ENCODE results near the gene CD8A.
"Not testable (repeated sequence)": the region's sequence is repeated elsewhere in the genome, so short reads cannot be mapped to it uniquely, and the experiment has no call there.

Gene CD8A

DNA sequence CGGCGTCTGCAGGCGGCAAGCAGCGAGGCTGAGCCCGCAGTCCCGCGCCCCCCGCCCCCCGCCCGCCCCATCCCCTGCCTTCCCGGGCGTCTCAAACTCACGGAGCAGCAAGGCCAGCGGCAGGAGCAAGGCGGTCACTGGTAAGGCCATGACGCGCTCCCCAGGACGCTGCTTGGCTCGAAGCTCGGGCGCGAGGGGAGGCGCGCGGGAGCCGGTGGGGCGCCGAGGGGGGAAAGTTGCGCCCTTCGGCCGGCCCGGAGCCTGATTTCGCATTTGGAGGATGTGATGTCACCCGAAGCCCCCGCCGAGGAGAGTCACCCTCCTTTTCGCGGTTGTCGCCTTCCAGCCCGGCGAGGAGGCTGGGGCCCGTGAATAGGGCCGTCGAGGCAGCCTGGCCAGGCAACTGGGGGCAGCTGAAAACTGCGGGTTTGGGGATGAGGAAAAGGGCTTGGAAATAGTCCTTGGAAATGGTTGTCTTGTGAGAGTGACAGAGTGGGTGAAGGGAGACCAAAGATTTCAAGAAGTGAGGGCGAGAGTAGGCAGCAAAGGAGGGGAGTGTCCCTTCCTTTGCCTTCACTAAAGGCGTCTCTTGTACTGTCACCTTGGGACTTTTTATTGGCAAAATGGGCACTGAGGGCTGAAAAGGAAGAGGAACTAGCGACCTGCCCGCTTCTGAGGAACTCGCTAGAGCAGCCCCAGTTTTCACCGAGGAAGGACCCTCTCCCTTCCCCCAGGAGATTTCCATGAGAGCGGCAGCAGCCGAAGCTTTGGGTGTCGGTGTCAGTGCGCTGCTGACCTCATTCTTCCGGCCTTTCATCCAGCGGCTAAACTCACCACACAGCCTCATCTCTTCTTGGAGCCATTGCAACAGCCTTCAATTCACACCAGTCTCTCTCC, at the start of gene CD8A:
Gene CD8A, minus strand, starts transcription at position 238 of the 897 bp plus-strand sequence. Its CDS starts 88 bp downstream, at position 150.
- DNase-seq (ENCODE audit: low read depth), result no peak

DNA sequence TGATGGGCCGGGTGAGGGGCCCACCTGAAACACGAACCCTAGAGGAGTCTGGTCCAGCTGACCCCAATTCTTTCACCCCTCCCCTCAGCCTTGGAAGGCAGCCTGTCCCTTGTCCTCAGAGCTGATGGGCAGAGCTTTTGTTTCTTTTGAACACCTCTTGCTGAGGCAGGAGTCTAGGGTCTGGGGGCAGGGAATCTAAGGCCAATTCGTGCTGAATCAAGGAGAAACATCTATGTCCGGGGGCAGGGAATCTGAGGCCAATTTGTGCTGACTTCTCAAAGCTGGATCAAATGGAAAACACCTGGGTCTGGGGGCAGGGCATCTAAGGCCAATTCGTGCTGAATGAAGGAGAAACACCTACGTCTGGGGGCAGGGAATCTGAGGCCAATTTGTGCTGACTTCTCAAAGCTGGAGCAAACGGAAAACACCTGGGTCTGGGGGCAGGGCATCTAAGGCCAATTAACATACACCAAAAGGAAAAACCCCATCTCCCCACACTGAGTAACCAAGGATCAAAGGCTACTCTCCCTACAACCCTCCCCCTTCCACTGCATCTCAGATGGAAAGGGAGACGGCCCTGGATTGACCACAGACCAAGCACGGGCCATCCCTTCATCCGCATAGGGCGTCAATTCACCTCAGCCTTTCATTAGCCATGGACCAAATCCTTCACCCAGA, 49.3 kb upstream of the CD8A start:
- not testable (repeated sequence) for DNase-seq (ENCODE audit: low read depth)

DNA sequence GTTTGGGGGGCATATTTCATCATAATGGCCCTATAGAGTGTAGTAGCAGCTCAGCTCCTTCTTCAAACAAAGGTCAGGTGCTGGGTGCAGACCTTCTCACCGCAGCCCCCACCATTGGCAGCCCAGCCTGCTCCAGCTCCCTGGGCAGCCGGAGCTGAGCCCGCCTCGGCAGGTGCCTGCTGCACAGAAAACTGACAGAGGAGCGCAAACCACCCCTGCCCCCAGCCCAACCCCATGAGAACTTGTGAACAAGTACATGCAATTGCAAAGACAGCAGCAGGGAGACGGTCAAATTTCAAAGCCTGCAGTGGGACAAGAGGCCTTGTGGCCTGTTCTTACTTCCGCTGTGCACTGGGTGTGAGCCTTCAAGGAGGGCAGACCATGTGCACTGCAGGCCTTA, 48.7 kb upstream of the CD8A start:
- DNase-seq (ENCODE audit: low read depth), result not testable (repeated sequence)

DNA sequence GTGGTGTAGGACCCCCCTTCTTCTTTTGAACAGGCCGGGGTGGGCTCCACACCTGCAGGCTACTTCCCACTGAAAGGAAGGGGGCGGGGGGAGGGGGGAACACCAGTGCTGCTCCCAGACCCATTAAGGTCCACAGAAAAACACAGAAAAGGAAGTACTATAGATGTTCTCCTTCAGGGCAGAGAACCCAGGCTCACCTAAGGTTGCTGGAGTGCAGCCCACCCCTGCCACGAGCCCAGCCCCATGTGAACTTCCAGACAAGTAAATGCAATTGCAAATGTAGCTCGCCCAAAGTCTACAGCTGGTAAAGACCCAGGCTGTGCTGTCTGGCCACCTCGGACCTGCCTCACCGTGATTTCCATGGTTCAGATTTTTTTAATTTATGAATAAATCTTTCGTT, 47.0 kb upstream of the CD8A start:
- DNase-seq (ENCODE audit: low read depth), result not testable (repeated sequence)

DNA sequence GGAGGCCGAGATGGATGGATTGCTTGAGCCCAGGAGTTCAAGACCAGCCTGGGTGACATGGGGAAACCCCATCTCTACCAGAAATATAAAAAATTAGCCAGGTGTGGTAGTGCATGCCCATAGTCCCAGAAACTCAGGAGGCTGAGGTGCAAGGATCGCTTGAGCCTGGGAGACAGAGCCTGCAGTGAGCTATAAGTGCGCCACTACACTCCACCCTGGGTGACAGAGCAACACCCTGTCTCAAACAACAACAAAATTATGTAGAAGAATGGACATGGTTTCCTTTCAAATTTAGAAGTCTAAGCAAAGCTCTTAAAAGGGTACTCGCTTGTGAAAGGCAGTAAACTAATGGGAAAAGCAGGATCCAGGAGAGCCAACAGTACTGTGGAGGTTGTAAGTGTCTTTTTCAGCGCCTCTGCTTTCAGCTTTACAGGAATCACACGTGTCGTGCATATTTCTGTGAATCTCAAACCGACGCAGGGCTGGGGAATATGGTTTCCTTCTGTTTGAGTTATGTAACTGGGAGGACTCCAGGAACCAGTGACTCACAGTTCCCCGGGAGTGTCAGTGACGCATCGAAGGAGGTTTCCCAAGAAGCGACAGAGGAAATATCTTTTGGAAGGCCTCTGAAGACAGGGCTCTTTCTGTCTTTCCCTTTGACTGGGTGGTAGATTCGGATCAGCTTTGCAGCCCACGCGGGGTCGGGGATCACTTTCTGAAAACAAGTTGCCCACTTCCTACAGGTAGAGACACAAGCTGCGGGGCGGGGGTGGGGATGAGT, 46.4 kb upstream of the CD8A start:
- not testable (repeated sequence) for DNase-seq (ENCODE audit: low read depth)

DNA sequence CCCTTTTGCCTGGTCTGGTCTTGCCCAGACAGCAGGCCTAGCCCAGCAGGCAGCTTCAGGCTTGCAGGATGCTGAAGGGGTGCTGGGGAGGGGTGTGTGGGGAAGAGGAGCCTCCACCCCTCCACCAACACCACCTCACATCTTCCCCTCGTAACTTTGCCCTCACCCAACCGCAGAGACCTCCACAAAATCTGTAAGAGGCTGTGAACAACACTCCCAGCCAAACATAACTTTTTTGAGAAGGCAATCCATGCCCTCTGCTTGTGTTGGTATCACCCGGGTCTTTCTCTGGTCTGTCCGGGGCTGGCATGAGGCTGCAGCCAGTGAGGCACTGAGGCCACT, 44.8 kb upstream of the CD8A start:
- DNase-seq (ENCODE audit: low read depth), result not testable (repeated sequence)

DNA sequence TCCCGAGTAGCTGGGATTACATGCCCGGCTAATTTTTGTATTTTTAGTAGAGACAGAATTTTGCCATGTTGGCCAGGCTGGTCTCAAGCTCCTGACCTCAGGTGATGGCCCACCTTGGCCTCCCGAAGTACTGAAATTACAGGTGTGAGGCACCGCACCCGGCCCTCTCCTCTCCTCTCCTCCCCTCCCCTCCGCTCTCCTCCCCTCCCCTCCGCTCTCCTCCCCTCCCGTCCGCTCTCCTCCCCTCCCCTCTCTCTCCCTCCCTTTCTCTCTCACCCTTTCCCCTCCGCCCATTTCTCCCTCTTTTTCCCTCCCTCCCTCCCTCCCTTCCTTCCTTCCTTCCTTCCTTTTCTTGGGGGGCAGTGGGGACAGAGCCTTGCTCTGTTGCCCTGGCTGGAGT, 42.6 kb upstream of the CD8A start:
- DNase-seq (ENCODE audit: low read depth), result no peak

DNA sequence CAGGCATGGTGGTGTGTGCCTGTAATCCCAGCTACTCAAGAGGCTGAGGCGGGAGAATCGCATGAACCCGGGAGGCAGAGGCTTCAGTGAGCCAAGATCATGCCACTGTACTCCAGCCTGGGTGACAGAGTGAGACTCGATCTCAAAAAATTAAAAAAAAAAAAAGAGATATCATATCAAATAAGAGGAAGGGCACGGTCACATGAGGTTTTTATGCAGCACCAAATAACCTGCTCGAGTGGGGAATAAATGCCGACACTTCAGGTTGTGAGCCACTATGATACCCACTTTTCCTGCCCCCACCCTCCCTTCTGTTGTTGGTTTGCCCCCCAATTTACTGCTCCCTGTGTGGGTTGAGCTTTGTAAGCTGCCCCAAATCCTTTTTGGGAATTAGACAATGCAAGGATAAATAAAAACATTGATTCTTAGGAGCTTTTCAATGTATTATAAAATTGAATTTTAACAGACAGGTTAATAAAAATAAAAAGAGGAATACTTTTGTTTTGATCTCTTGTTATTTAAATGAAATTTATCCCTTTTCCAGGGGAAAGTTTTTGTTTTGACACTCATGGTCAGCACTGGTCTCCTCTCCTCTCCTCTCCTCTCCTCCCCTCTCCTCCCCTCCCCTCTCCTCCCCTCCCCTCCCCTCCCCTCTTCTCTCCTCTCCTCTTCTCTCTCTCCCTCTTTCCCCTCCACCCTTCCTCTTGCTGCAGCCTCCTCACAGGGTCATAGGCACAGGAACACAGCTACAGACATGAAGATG, 41.8 kb upstream of the CD8A start:
- DNase-seq (ENCODE audit: low read depth), result no peak

DNA sequence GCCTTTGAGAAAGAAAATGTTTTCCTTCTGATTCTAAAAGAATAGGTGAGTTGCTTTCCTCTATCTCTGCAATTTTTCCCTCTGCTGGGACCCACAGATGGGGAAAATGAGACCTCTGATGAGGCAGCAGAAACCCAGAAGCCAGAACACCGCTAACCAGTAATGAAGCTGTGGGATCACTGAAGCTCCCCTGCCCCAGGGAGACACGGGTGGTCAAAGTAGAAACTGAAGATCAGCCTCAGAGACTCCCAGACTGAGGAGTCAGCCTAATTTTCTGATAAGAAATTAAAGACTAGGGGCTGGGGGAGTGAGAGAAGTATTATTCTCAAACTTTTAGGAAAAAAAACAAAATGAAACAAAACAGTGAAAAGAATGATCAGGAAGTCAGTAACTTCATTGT, 40.8 kb upstream of the CD8A start:
- DNase-seq (ENCODE audit: low read depth), result no peak

DNA sequence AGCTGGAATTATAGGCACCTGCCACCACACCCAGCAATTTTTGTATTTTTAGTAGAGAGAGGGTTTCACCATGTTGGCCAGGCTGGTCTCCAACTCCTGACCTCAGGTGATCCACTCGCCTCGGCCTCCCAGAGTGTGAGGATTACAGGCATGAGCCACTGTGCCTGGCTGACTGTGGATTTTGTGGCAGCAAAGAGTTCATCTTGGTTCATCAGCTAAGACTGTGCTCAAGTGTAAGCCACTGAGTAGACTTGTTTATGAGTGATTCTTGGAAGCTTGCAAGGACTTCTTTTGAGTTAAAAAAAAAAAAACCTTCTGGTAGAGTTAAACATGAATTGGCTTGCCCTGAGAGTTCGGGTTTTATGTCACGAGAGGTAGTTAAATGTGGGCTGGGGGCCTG, 36.2 kb upstream of the CD8A start:
- DNase-seq (ENCODE audit: low read depth), result no peak

DNA sequence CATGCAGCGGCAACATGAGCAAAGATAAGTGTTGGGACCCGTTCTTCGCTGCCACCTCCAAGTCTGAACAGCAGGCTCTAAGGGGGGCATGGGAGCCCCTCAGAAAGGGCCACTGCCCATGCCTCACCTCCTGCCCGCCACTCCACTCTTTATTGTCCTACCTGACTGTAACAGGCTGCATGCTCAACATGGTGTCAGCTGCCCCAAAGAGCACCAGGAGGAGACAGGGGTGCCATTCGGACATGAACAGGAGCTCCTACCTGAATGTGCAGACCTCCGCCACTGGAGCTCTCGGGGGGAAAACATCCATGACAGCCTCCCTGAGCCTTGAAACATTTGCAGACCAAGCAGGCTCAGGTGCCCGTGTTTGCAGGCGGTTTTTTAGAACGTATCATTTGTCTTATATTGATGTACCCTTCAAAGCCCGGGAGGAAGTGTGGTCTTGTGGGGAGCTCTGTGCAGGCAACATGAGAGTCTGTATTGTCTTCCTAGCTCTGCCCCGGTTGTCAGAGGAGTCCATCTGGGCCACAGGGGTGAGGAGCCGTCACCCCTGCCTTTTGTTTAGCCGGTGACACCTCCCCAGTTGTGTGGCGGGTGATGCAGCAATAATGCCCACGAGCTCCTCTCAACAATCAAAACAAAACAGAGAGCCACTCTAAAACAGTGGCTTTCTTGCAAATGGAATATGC, 35.1 kb upstream of the CD8A start:
- DNase-seq (ENCODE audit: low read depth), result no peak

DNA sequence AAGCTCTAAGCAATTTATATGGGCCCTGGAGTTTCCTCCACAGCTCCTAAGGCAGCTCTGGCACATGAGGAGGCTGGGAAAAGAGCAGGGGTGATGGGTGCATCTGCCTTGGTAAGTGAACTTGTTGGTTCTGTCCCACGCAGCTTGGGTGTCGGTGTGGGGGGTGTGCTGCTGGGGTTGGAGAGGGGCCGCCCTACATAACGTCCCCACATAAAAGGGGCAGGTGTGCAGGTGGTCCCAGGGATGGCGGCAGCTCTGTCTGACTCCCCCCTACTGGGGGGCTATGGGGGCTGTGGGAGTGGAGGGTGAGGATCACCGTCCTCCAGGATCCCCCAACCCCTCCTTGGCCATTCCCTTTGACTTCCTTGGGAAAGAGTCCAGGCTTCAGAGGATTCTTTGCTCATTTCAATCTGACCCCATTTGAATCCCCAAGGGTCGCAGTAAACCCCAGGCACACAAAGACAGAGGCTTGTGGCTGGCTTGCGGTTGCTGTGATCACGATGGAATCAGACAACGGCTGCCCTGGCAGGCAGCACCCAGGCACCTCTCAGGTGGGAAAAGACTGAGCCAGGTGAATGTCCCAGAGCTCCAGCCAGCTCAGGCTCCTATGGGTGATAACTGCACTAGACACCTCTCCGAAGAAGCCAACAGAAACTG, 34.5 kb upstream of the CD8A start:
- no peak for DNase-seq (ENCODE audit: low read depth)

DNA sequence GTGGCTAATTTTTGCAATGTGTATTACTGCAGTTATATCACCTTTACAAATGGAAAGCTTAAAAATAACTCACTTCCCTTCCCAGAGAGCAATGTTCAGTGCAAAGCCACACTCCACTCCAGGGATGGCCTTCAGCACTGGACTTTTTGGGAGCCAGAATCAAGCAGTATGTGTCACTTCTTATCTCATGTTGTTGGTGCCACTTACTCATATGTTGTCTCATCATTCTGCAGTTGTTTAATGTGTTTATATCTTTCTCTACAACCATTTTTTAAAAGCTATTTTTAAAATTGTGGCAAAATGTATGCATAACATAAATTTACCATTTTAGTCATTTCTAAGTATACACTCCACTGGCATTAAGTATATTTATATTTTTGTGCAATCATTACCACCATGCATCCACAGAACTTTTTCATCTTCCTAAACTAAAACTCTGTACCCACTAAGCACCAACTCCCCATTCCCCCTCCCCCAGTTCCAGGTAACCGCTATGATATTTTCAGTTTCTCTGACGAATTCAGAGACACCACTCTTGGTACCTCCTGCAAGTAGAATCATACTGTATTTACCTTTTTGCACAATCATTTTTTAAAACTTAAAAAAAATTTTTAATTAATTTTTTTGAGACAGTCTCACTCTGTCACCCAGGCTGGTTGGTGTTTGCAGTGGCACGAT, 32.1 kb upstream of the CD8A start:
- no peak for DNase-seq (ENCODE audit: low read depth)

DNA sequence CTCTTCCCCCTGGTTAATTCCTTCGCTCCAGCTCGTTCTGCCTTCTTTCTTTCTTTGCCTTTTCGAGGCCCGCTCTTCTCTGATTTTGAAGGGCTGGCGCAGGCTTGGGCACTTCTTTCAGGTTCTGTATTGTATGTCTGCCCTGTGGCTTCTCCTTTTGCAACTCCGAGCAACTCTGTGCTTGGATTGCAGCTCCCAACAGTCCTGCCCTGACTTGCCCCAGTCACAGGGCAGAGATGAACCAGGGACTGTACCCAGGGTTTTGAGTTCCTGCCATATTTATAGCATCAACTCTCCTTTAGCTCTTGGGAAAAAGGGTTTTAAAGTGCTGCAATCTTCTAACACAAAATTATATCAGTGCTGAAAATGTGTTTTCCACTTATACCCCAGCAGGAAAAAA, 31.1 kb upstream of the CD8A start:
- DNase-seq (ENCODE audit: low read depth), result no peak

DNA sequence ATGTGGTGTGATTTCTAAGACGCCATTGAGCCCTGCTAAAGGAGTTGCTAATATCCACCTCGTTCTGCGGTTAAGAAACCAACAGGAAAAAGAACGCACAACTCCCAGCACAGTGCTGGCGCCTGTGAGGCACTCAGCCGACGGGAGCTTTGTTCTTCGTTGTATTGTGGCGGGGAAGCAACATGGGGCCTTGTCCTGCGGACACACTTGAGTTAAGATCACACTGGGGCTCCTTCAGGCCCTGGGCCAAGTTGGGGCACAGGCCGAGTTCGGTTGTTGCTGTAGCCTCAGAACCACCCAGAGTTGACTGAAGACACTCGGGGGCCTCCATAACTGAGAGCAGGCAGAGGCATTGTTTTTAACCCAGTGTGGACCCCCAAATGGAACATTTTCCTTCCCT, 30.6 kb upstream of the CD8A start:
- DNase-seq (ENCODE audit: low read depth), result no peak

DNA sequence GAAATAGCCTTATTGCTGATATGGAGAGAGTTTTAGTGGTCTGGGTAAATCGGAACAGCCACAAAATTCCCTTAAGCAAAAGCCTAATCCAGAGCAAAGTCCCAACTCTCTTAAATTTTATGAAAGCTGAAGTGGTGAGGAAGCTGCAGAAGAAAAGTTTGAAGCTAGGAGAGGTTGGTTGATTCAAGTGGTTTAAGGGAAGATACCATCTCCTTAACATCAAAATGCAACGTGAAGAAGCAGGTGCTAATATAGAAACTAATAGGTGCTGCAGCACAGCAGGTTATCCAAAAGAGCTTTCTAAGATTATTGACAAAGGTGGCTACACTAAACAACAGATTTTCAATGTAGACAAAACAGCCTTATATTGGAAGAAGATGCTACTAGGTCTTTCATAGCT, 28.2 kb upstream of the CD8A start:
- DNase-seq (ENCODE audit: low read depth), result no peak

DNA sequence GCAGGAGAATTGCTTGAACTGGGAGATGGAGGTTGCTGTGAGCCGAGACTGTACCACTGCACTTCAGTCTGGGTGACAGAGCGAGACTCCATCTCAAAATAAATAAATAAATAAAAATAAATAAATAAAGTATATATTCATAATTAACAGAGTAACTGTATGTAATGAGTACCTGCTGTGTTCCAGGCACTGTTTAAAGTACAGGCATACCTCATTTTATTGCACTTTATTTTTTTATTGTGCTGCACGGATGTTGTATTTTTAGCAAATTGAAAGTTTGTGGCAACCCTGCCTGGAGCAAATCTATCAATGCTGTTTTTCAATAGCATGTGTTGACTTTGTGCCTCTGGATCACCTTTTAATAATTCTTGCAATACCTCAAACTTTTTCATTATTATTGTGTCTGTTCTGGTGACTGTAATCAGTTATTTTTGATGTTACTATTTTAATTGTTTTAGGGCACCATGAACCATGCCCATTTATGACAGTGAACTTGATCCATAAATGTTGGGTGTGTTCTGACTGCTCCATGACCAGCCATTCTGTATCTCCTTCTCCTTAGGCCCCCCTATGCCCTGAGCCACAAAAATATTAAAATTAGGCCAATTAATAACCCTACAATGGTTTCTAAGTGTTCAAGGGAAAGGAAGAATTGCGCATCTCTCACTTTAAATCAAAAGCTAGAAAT, 27.5 kb upstream of the CD8A start:
- DNase-seq (ENCODE audit: low read depth), result no peak

DNA sequence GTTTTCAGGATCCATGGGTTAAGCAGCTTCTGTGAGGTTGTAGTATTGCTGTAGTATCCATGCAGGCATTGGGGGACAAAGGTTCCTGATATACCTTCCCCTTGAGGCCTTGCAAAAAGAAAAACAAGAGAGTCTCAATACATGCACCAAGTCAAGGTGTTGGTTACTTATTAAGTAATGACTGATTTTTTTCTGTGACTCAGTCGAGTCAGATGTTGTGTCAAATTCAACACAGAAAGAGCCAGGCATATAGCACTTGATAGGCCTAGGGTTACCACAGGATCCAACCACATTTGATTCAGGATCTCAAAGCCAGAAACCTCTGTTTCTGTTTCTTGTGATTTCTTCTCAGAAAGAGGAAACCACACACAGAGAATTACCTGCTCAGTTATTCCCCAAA, 24.9 kb upstream of the CD8A start:
- no peak for DNase-seq (ENCODE audit: low read depth)

DNA sequence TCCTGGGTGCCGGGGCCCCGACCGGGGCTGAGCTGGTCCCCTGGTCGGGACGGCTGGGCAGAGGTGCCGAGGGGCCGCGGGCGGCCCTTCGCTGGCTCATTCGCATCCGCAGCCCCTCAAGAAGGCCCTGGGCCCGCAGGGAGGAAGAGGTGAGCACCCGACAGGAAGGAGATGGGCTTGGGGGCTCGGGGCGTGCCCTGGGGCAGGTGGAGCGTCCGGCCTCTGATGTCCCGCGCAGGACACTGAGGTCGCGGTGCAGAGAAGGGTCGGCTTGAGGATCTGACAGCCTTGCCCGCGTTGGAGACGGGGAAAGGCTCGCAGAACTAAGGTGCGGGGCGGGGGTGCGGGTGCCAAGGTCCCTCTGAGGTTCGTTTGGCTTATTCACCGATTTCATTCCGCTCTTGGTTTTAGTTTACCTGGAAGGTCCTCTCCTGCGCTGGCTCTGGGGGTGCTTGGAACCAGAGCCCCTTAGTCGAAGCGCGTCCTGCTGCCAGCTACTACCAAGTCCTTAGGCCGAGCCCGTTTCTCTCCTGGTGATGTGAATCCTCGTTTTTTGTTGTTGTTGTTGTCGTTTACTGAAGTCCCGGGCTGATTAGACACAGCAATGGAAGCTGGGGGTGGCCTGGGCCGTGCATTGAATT, 18.9 kb upstream of the CD8A start:
- DNase-seq (ENCODE audit: low read depth), result no peak

All from CMK (cell line).